GM23248 (cell line): Measurements from ENCODE around the gene ZNF683.

Source experiments
- EZH2 ChIP-seq: fragments of 200-600 bp; sonication (generic); IDR thresholded peaks from 2 replicates; pipeline ENCODE4 v1.6.1; 2018; ENCODE audit warnings: antibody characterized with exemption, mild to moderate bottlenecking; ENCODE audit not compliant: insufficient read depth, poor library complexity, severe bottlenecking
- EZH2phosphoT487 ChIP-seq: fragments of 200-600 bp; sonication (generic); IDR thresholded peaks from 2 replicates; pipeline ENCODE4 v1.6.1; 2018; ENCODE audit warnings: antibody characterized with exemption, moderate library complexity, mild to moderate bottlenecking, low read depth; ENCODE audit not compliant: insufficient read depth

DNA sequence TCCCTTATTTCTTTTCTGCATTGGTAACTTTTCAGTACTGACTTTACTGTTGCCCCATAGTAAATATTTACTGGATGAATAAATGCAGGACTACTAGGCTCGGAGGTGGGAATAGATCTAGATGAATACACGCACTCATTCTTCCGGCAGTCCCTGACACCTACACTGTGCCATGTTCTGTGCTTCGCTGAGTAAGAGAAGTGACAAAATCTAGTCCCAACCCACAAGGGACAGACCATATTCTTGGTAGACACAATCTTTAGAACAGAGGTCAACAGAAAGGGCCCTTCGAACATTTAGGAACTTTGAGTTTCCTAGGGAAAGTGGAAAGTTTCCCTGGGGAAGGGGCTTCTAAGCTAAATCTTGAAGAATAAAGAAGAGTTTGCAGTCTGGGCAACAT, 58.0 kb downstream of the ZNF683 start:
- TF ChIP-seq EZH2, result no peak
- TF ChIP-seq EZH2phosphoT487, result no peak
